Heart left ventricle (tissue), 13 donors: ENCODE measurements around the gene SFXN1.

Experiments used
- CTCF ChIP-seq, 12 donors: fragments of 200-600 bp; sonication (generic) in 4 of 12; IDR thresholded peaks; one replicate each; pipeline versions ENCODE4 v1.5.0 to v1.8.0; 2018 to 2022; ENCODE audit warnings: antibody characterized with exemption in 12 of 12, mild to moderate bottlenecking in 5 of 12
- POLR2A ChIP-seq, 2 donors: fragments of 450-650 bp; IDR thresholded peaks; one replicate each; pipeline ENCODE4 v1.6.1; 2017; ENCODE audit warnings: antibody characterized with exemption in 2 of 2, mild to moderate bottlenecking in 2 of 2, moderate library complexity in 2 of 2
- donor health status: ischemic (EF 13 %, LVEDD 7.1; RV severe dilation, severe dysfunction).
- donor health status: DM: no; HTN: yes; CAD: no.
- donor health status: DM: no; HTN: no; CAD: no.
- donor health status: ischemic (EF 25% LVEDD 6.9; RV normal size, moderate dysfunction).
- donor health status: ischemic (EF 25% LVEDD 5.7; RV mildly dilated, moderate dysfunction).
- donor health status: ischemic (EF 35%, LVEDD 5.7; RV mildly dilated, moderate dysfunction).
- donor health status: nonischemic (EF 11% LVEDD 7.7; RV severe dilation, severe dysfunction).
- donor health status: DM: yes; HTN: yes; CAD: no.
- donor health status: PGD.
- donor health status: ischemic (EF 29% LVEDD 5.4; RV normal size, mild dysfunction).
- donor health status: nonischemic (EF 23%, LVEDD 6.1; RV moderate dilation, normal function).

DNA sequence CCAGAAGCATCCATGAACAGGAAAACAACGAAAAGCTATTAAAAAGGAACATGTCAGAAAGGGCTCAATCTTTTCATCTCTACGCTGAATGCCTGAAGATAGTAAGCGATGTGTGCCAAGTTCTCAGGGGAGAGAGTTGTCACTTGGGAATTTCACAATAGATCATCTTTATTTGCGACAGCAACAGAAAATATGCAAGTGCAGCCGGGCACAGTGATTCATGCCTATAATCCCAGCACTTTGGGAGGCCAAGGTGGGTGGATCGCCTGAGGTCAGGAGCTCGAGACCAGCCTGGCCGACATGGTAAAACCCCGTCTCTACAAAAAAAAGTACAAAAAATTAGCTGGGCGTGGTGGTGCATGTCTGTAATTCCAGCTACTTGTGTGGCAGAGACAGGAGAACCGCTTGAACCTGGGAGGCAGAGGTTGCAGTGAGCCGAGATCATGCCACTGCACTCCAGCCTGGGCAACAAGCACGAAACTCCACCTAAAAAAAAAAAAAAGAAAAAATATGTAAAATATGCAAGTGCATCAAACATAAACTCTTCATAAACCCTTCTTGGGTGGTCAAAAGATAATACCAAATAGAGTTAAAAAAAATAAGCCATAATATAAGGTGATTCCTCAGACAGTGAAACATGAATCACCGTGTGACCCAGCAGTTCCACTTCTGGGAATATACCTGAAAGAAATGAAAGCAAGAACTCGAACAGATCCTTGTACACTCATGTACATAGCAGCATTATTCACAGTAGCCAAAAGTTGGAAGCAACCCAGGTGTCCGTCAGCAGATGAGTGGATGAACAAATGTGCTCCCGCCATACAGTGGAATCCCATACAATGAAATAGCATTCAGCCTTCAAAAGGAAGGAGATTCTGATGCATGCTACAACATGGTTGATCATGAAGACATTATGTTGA is 16.2 kb downstream of the SFXN1 start:
- TF ChIP-seq CTCF (IDR thresholded peaks at IDR 0.05) = no peak
- no peak for TF ChIP-seq POLR2A (IDR thresholded peaks at IDR 0.05)
